ENCODE data around the gene MLLT6. TPM values are rescaled to one million over a fixed set of nuclear protein-coding genes. Genes with fewer than 3 reads are reported as not detected.

MLLT6 gene
- total and polyA plus RNA-seq, 2 of the 4 experiments (the other 2 are of a cell fraction) = 7.2 to 21.2 TPM

GRCh38 chr17:38741921-38742410 lies 36.9 kb downstream of the MLLT6 start:
- Histone ChIP-seq H3K23ac (ENCODE audit: low read depth, low read length) (no peak overlapping the region), H3K4me2 (ENCODE audit: low read depth, low read length) (no peak overlapping the region), H4K5ac (ENCODE audit: low read depth, low read length) (no peak overlapping the region), H2AK5ac (ENCODE audit: low read depth, low read length) (no peak overlapping the region), H3K4ac (ENCODE audit: low read depth, low read length) (no peak overlapping the region), H3K9ac (ENCODE audit: low read depth, low read length) (no peak overlapping the region), H3K79me1 (ENCODE audit: low read depth in 1 of 2, low read length in 2 of 2) (peaks cover 15 to 81% of the 10 kb centered on the region in 2 experiments), H3K4me1 (ENCODE audit: control insufficient read depth, insufficient read depth, low read length) (peaks cover 23% of the 10 kb centered on the region), H3K56ac (ENCODE audit: extremely low read depth, insufficient read depth, low read length) (no peak overlapping the region), H3K9me1 (ENCODE audit: insufficient read depth, low read length) (peaks cover 22% of the 10 kb centered on the region), H2BK15ac (ENCODE audit: low read depth, low read length) (no peak overlapping the region), H3K9me3 (ENCODE audit: control insufficient read depth, insufficient read depth, low read length) (no peaks in the 10 kb centered on the region), H2AFZ (replicated peaks; ENCODE audit: low read length, poor library complexity) (no peak overlapping the region), H4K8ac (ENCODE audit: low read depth in 2 of 2, low read length in 2 of 2) (no peak overlapping the region), H4K20me1 (ENCODE audit: insufficient read depth, low read length) (peaks cover 80% of the 10 kb centered on the region), H3K4me3 (ENCODE audit: insufficient read depth, low read depth, low read length) (no peak overlapping the region), H2BK20ac (ENCODE audit: low read depth, low read length) (no peak overlapping the region), H3K27ac (ENCODE audit: insufficient read depth, low read length) (no peak overlapping the region), H3K27me3 (ENCODE audit: control insufficient read depth, insufficient read depth, low read length) (no peaks in the 10 kb centered on the region), H3K36me3 (ENCODE audit: control insufficient read depth, insufficient read depth, low read length) (peaks cover 26% of the 10 kb centered on the region), H3K14ac (replicated peaks; ENCODE audit: low read depth, low read length) (no peak overlapping the region), H4K91ac (ENCODE audit: insufficient read depth, low read depth, low read length) (no peak overlapping the region), H2BK120ac (ENCODE audit: low read depth, low read length) (no peak overlapping the region), H3K18ac (ENCODE audit: low read depth, low read length) (no peak overlapping the region), H2BK5ac (ENCODE audit: low read depth, low read length, poor library complexity, severe bottlenecking) (no peak overlapping the region), H2AK9ac (replicated peaks; ENCODE audit: low read depth, low read length, poor library complexity) (no peak overlapping the region)
- in situ Hi-C loops (cut with MboI; ENCODE audit: low sequenced_read_pairs) (no loop called here), intact Hi-C loops (cut with micrococcal nuclease) (no loop called here), dilution Hi-C loops (cut with HindIII; ENCODE audit: low sequenced_read_pairs, unreplicated experiment) (no loop called here)
- no peak for DNase-seq
- 0 out of 2 replicates have a peak, but pooled peaks have one; percentile 3 for ATAC-seq (ENCODE audit: low read depth)
- CTCF ChIA-PET = no interaction called here
- POLR2A ChIA-PET (ENCODE audit: unreplicated experiment) = no interaction called here
- no TSS peak for BruUV-seq (replicated peaks)
- TF ChIP-seq RCOR1 (IDR thresholded peaks at IDR 0.05; ENCODE audit: insufficient replicate concordance, low read length) (no peak), RFX5 (IDR thresholded peaks at IDR 0.05; ENCODE audit: low read depth, low read length) (no peak), ELK1 (IDR thresholded peaks at IDR 0.05; ENCODE audit: borderline replicate concordance, low read depth, low read length) (no peak), SMC3 (IDR thresholded peaks at IDR 0.05; ENCODE audit: low read depth, low read length) (no peak), CTCF (conservative IDR thresholded peaks at IDR 0.05; ENCODE audit: low read depth, low read length) (no peak), POLR2A (IDR thresholded peaks at IDR 0.05; ENCODE audit: low read depth, low read length) (no peak), MXI1 (IDR thresholded peaks at IDR 0.05; ENCODE audit: borderline replicate concordance, low read depth, low read length) (no peak), MAFK (IDR thresholded peaks at IDR 0.05; ENCODE audit: low read depth, low read length) (no peak), CHD1 (IDR thresholded peaks at IDR 0.05; ENCODE audit: low read depth, low read length) (no peak), MAZ (IDR thresholded peaks at IDR 0.05; ENCODE audit: borderline replicate concordance, low read depth, low read length) (no peak), NFE2L2 (IDR thresholded peaks at IDR 0.05; ENCODE audit: low read depth, low read length) (no peak), RAD21 (IDR thresholded peaks at IDR 0.05; ENCODE audit: low read length) (no peak), CEBPB (IDR thresholded peaks at IDR 0.05; ENCODE audit: low read depth, low read length) (no peak), BHLHE40 (IDR thresholded peaks at IDR 0.05; ENCODE audit: low read depth, low read length) (no peak), USF2 (IDR thresholded peaks at IDR 0.05; ENCODE audit: low read depth, low read length) (no peak), FOS (IDR thresholded peaks at IDR 0.05; ENCODE audit: low read depth, low read length) (no peak)
- 89% methylated on average over 1 of the region's 7 CpGs; no CpG with 5 or more reads in 1 of the 2 experiments for WGBS, 2 experiments (ENCODE audit: extremely low coverage in 2 of 2, insufficient read length in 1 of 2)
